Stimulated activated CD8-positive, alpha-beta memory T cell treated with anti-CD3 and anti-CD28 coated beads, Interleukin-12 subunit alpha, Interleukin-12 subunit beta, amount 100 ng/mL, for 24 hours (primary cell): ENCODE data around the gene DUSP3.
"Not testable (repeated sequence)": the region's sequence is repeated elsewhere in the genome, so short reads cannot be mapped to it uniquely, and the experiment has no call there.

ENCODE experiments used
- DNase-seq: peaks from one replicate; pipeline ENCODE4 v3.0.0-alpha.2; 2020; ENCODE audit errors: extremely low read depth

Gene DUSP3

GRCh38 chr17:43801844-43802243 is 23.1 kb upstream of the DUSP3 start:
- no peak for DNase-seq

- no peak for DNase-seq
These were observed 22.0 kb upstream of the DUSP3 start for GRCh38 chr17:43800736-43801135.

DNA sequence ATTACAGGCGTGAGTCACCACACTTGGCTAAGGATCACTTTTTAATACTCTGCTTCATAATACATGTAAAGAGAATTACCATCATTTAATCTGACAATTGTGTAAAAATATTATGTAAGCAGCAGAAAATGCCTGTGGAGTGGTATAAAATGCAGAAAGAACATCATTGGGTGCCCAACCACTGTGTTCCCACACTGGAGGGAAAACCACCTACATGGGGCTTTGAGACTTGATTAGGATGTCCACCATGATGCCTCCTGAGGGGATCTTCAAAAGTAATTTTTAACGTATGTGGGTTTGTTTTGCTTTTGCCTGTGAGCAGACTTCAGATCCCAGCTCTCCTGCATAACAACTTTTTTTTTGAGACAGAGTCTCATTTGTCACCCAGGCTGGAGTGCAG is 20.3 kb upstream of the DUSP3 start:
- no peak for DNase-seq

DNA sequence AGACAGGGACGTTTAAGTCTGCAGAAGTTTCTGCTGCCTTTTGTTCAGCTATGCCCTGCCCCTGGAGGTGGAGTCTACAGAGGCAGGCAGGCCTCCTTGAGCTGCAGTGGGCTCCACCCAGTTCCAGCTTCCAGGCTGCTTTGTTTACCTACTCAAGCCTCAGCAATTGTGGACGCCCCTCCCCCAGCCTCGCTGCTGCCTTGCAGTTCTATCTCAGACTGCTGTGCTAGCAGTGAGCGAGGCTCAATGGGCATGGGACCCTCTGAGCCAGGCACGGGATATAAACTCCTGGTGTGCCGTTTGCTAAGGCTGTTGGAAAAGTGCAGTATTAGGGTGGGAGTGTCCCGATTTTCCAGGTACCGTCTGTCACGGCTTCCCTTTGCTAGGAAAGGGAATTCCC is 19.2 kb upstream of the DUSP3 start:
- DNase-seq = not testable (repeated sequence)

DNA sequence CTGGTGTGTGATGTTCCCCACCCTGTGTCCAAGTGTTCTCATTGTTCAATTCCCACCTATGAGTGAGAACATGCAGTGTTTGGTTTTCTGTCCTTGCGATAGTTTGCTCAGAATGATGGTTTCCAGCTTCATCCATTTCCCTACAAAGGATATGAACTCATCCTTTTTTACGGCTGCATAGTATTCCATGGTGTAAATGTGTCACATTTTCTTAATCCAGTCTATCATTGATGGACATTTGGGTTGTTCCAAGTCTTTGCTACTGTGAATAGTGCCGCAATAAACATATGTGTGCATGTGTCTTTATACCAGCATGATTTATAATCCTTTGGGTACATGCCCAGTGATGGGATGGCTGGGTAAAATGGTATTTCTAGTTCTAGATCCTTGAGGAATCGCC is 13.9 kb upstream of the DUSP3 start:
- not testable (repeated sequence) for DNase-seq

- DNase-seq = no peak
These were observed 12.8 kb upstream of the DUSP3 start for GRCh38 chr17:43791589-43791988.

- DNase-seq = no peak
These were observed 11.6 kb upstream of the DUSP3 start for GRCh38 chr17:43790311-43790940.

- DNase-seq = no peak
These were observed 10.7 kb upstream of the DUSP3 start for GRCh38 chr17:43789482-43789881.

DNA sequence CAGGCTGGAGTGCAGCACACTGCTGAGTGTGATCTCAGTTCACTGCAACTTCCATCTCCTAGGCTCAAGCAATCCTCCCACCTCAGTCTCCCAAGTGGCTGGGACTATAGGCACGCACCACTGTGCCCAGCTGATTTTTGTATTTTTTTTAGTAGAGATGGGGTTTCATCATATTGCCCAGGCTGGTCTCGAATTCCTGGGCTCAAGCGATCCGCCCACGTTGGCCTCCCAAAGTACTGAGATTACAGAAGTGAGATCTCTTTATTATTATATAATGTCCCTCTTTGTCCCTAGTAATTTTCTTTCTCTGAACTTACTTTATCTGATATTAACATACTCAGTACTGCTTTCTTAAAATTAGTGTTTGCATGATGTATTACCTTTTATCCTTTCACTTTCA is 9.8 kb upstream of the DUSP3 start:
- DNase-seq = no peak

GRCh38 chr17:43787728-43788127 is 9.0 kb upstream of the DUSP3 start:
- no peak for DNase-seq

- no peak for DNase-seq
These were observed 5.9 kb upstream of the DUSP3 start for GRCh38 chr17:43784628-43785101.

DNA sequence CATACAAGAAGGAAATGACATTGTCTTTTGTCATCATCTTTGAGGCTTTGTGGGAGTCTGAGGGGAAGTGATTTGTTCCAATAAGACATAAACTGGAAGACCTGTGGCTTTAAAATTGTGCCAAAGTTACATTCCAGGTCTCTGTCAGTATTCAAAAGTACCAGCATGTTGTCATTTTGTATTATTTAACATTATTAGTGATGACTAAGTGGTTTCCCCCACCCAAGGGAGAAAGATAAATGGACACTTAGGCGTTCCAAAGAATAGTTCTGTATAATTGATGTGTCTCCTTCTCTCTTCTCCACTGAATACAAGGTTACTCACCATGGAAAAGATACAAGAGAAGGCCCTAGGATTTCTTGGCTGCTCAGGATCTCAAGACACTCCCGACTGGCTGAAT is 5.3 kb upstream of the DUSP3 start:
- DNase-seq = no peak

DNA sequence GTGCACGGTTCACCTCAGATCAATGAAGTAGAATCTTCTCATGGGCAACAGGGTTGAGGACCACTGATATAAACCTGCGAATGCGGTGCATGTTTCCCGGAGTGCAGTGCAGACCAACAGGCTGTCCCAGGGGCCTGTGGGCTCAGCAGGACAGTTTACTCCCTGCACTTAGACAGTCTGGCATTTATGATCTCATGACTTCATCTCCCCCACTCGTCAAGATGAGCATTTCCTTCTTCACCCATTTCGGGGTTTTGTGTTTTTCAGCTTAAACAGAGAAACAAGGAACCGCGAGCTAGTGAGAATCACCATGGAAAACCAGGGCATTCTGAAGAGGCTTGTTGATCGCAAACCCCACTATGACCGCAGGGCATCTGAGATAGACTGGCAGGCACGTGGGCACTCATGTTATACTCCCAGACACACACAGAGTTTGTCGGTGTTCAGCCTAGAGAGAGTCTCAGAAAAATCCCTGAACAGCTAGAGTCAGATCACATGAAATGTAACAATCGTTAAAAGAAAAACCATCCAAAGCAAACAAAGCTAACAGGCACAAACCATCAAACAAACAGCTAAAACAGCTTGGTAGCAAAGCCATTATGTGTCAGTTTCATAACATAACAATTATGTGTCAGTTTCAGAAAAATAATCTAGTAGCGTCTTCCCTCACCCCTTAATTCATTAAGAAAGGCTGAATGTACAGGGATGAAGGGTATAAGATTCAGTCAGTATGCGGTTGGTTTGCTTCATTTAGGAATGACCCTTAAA is 4.3 kb upstream of the DUSP3 start:
- no peak for DNase-seq

- no peak for DNase-seq
These were observed 1.4 kb upstream of the DUSP3 start, which contains the start of gene CFAP97D1 for GRCh38 chr17:43780135-43780534. TSS of gene CFAP97D1 (plus strand) at chr17:43780435. CDS start at chr17:43780463, 28 bp downstream.

GRCh38 chr17:43779145-43780125 is 658 bp upstream of the DUSP3 start:
- no peak for DNase-seq

GRCh38 chr17:43774304-43775250 is 4.2 kb downstream of the DUSP3 start:
- DNase-seq = no peak

GRCh38 chr17:43772877-43773648 is 5.7 kb downstream of the DUSP3 start:
- no peak for DNase-seq

GRCh38 chr17:43771463-43771862 is 7.3 kb downstream of the DUSP3 start:
- DNase-seq = no peak

- DNase-seq = no peak
These were observed 7.8 kb downstream of the DUSP3 start for GRCh38 chr17:43770957-43771356.

- DNase-seq = no peak
These were observed 8.9 kb downstream of the DUSP3 start for GRCh38 chr17:43769859-43770258.
